GM12878 (cell line): ENCODE data around the gene SLCO2B1. TPM values are rescaled to one million over a fixed set of nuclear protein-coding genes. Genes with fewer than 3 reads are reported as not detected.

ENCODE experiments used
- ATAC-seq: fragments of 200-7000 bp; cut with Tn5 transposase; 3 replicates; pipeline ENCODE4 v1.9.1; 2020; ENCODE audit warnings: mild to moderate bottlenecking, moderate library complexity
- BruUV-seq: library from RNA; stranded (reverse); fragments of 400-500 nt; replicated peaks from 2 replicates; lab custom pipeline; 2021; lab: Mats Ljungman, UMichigan
- CTCF ChIA-PET: fragments of 300-600 bp; sonication (Branson Sonifier 250); formaldehyde crosslinking; extraction: SDS; loops from one replicate; lab custom pipeline; 2021; ENCODE audit warnings: inconsistent platforms; lab: Yijun Ruan, JAX
- POLR2A ChIA-PET: fragments of 350-600 bp; formaldehyde crosslinking; extraction: SDS; loops from one replicate; lab custom pipeline; 2021; ENCODE audit warnings: inconsistent platforms; lab: Charles Lee
- RAD21 ChIA-PET: fragments of 300-600 bp; sonication (Branson Sonifier 250); formaldehyde crosslinking; loops from one replicate; lab custom pipeline; 2023; ENCODE audit warnings: antibody characterized with exemption; ENCODE audit not compliant: unreplicated experiment; lab: Charles Lee
- SMC1A ChIA-PET: fragments of 300-600 bp; sonication (Branson Sonifier 250); formaldehyde crosslinking; loops from one replicate; lab custom pipeline; 2023; ENCODE audit not compliant: unreplicated experiment, uncharacterized antibody; lab: Charles Lee
- DNase-seq: peaks from one replicate; pipeline ENCODE4 v3.0.0-alpha.2; 2011; ENCODE audit warnings: low read depth, low spot score
- FAIRE-seq: peaks from 3 replicates; lab custom pipeline; 2011; peaks lifted over from hg19 to GRCh38; lab: Jason Lieb, UNC
- H2AFZ ChIP-seq: 2 replicates; pipeline ENCODE4 v1.6.0; 2011; ENCODE audit warnings: low read depth, low read length, control low read depth; ENCODE audit not compliant: control insufficient read depth
- H3K27ac ChIP-seq: 2 replicates; pipeline ENCODE4 v1.5.1; 2011; ENCODE audit warnings: control low read depth; ENCODE audit not compliant: control insufficient read depth, insufficient read depth
- H3K27me3 ChIP-seq, 2 experiments: replicated peaks in 1 of 2; 2 replicates each; pipeline versions ENCODE4 v1.6.0 to v1.6.1; 2011; ENCODE audit warnings: low read length in 1 of 2; ENCODE audit not compliant: control insufficient read depth in 2 of 2, insufficient read depth in 2 of 2
- H3K36me3 ChIP-seq, 2 experiments: 2 replicates each; pipeline ENCODE4 v1.5.1; 2011; ENCODE audit warnings: low read length in 1 of 2; ENCODE audit not compliant: control insufficient read depth in 2 of 2, insufficient read depth in 2 of 2
- H3K4me1 ChIP-seq: 2 replicates; pipeline ENCODE4 v1.6.1; 2011; ENCODE audit warnings: mild to moderate bottlenecking, low read length, moderate library complexity, mixed read lengths; ENCODE audit not compliant: control insufficient read depth, insufficient read depth
- H3K4me2 ChIP-seq: 2 replicates; pipeline ENCODE4 v1.6.0; 2011; ENCODE audit warnings: control low read depth; ENCODE audit not compliant: control insufficient read depth, insufficient read depth
- H3K4me3 ChIP-seq: fragments of 200-600 bp; sonication (generic); 2 replicates; pipeline ENCODE4 v1.5.1; 2016
- H3K79me2 ChIP-seq: 2 replicates; pipeline ENCODE4 v1.6.0; 2011; ENCODE audit warnings: low read length; ENCODE audit not compliant: control insufficient read depth, insufficient read depth
- H3K9ac ChIP-seq: 2 replicates; pipeline ENCODE4 v1.8.0; 2011; ENCODE audit warnings: low read length, control low read depth, mixed read lengths; ENCODE audit not compliant: control insufficient read depth, insufficient read depth
- H3K9me3 ChIP-seq: replicated peaks from 3 replicates; pipeline ENCODE4 v1.5.1; 2011; ENCODE audit warnings: mild to moderate bottlenecking, low read length; ENCODE audit not compliant: control insufficient read depth, insufficient read depth
- H4K20me1 ChIP-seq: 2 replicates; pipeline ENCODE4 v1.6.0; 2011; ENCODE audit not compliant: control insufficient read depth, insufficient read depth
- EGR1 ChIP-seq, 2 experiments: IDR thresholded peaks; 1 replicate in 1 of 2; 2 replicates in 1 of 2; pipeline ENCODE4 v1.6.1; 2011 to 2012; ENCODE audit warnings: low read depth in 2 of 2, low read length in 2 of 2, borderline replicate concordance in 1 of 2, mild to moderate bottlenecking in 1 of 2, moderate library complexity in 1 of 2
- GATAD2B ChIP-seq: fragments of 450-650 bp; conservative IDR thresholded peaks from 2 replicates; pipeline ENCODE4 v1.6.1; 2017; ENCODE audit warnings: low read depth, mild to moderate bottlenecking, moderate library complexity
- HDGF ChIP-seq: fragments of 450-650 bp; IDR thresholded peaks from 2 replicates; pipeline ENCODE4 v1.6.1; 2016; ENCODE audit warnings: antibody characterized with exemption
- KAT2A ChIP-seq: conservative IDR thresholded peaks from 2 replicates; pipeline ENCODE4 v1.6.1; 2011; ENCODE audit warnings: low read depth, low read length; ENCODE audit not compliant: control insufficient read depth
- LARP7 ChIP-seq: fragments of 450-650 bp; IDR thresholded peaks from 2 replicates; pipeline ENCODE4 v1.6.1; 2017; ENCODE audit warnings: mild to moderate bottlenecking
- RCOR1 ChIP-seq: conservative IDR thresholded peaks from 2 replicates; pipeline ENCODE4 v1.6.1; 2012; ENCODE audit warnings: low read depth, low read length, improper control_type of control experiment
- SMAD5 ChIP-seq: IDR thresholded peaks from 2 replicates; pipeline ENCODE4 v1.6.1; 2016; ENCODE audit warnings: antibody characterized with exemption, low read depth
- SMC3 ChIP-seq: IDR thresholded peaks from 2 replicates; pipeline ENCODE4 v1.6.1; 2011; ENCODE audit warnings: low read length, improper control_type of control experiment, borderline replicate concordance
- SREBF2 ChIP-seq: IDR thresholded peaks from 2 replicates; pipeline ENCODE4 v1.6.1; 2012; ENCODE audit warnings: mild to moderate bottlenecking, low read length
- TARDBP ChIP-seq: IDR thresholded peaks from 2 replicates; pipeline ENCODE4 v1.6.1; 2016; ENCODE audit warnings: borderline replicate concordance
- TBL1XR1 ChIP-seq: IDR thresholded peaks from 2 replicates; pipeline ENCODE4 v1.6.1; 2012; ENCODE audit warnings: low read depth, low read length, improper control_type of control experiment
- TCF7 ChIP-seq: IDR thresholded peaks from 2 replicates; pipeline ENCODE4 v1.6.1; 2014; ENCODE audit warnings: antibody characterized with exemption, borderline replicate concordance
- YBX1 ChIP-seq: fragments of 450-650 bp; IDR thresholded peaks from 2 replicates; pipeline ENCODE4 v1.6.1; 2016; ENCODE audit warnings: antibody characterized with exemption
- YY1 ChIP-seq: IDR thresholded peaks from 2 replicates; pipeline ENCODE4 v1.6.1; 2011; ENCODE audit warnings: low read depth, mild to moderate bottlenecking, low read length
- ZBTB40 ChIP-seq: fragments of 450-650 bp; IDR thresholded peaks from 2 replicates; pipeline ENCODE4 v1.6.1; 2016; ENCODE audit warnings: mild to moderate bottlenecking, moderate library complexity, borderline replicate concordance
- ZNF217 ChIP-seq: fragments of 450-650 bp; IDR thresholded peaks from 2 replicates; pipeline ENCODE4 v1.6.1; 2017; ENCODE audit warnings: antibody characterized with exemption, mild to moderate bottlenecking
- WGBS: methylation state at CpG from one replicate; pipeline ENCODE4 v1.1.6; 2016; ENCODE audit warnings: low lambda C conversion rate; ENCODE audit not compliant: insufficient replicate concordance, insufficient coverage; ENCODE audit errors: missing lambda C conversion rate; 5-methylcytosine and 5-hydroxymethylcytosine counted together
- in situ Hi-C: fragments of 300-500 bp; cut with MboI; formaldehyde crosslinking; loops from 9 replicates; pipeline ENCODE4 v1.14.3; 2018; ENCODE audit warnings: mixed read lengths
- intact Hi-C: fragments of 100-400 bp; cut with micrococcal nuclease; formaldehyde crosslinking; loops from one replicate; pipeline ENCODE4 v1.14.2; 2022; ENCODE audit not compliant: unreplicated experiment
- polyA plus RNA-seq, 11 experiments: library from polyadenylated mRNA; depleted of rRNA in 4 of 11; unstranded in 6 of 11; stranded (reverse) in 5 of 11; fragments of >200 nt; fragmentation: Nextera tagmentation in 4 of 11; fragmentation: Illumina TruSeq in 1 of 11; extraction: Ambion mirVana in 4 of 11; extraction: Trizol in 1 of 11; gene quantifications; 1 replicate in 1 of 11; 2 replicates in 10 of 11; pipeline versions ENCODE4 v1.2.1 to v1.2.3, GENCODE V29; 2011 to 2016; ENCODE audit warnings: inconsistent platforms in 2 of 11, missing spikeins in 2 of 11, low read depth in 1 of 11
- total RNA-seq, 4 experiments: library from RNA; depleted of rRNA in 3 of 4; stranded (reverse); fragments of >200 nt in 3 of 4; fragmentation: Illumina TruSeq in 1 of 4; extraction: Trizol in 1 of 4; gene quantifications; 2 replicates each; pipeline versions ENCODE4 v1.2.1 to v1.2.3, GENCODE V29; 2013 to 2021
- TF ChIP-seq, protein P1 (sequence below): fragments of 450-650 bp; IDR thresholded peaks from 2 replicates; pipeline ENCODE4 v1.6.1; 2017; ENCODE audit warnings: borderline replicate concordance

Gene SLCO2B1
- total and polyA plus RNA-seq, 10 of the 15 experiments (the other 5 are each of a cell fraction or from before 2014, with no cell fraction given), result 0.05 to 3.5 (median 0.93) TPM; not detected in 2

- SMC1A ChIA-PET, result interaction anchor here (0.8 to 12.0 kb wide), 27 partner anchors 8 to 214 kb away, joined by 3 to 111 read pairs (median 4); partner anchors contain the start of gene SLCO2B1
- Histone ChIP-seq H3K9ac (no peak overlapping the region), H3K27me3 (no peaks in the 10 kb centered on the region), H3K27ac (no peak overlapping the region), H2AFZ (no peak overlapping the region), H3K4me1 (peaks cover 24% of the 10 kb centered on the region), H3K4me3 (no peak overlapping the region), H3K9me3 (no peaks in the 10 kb centered on the region), H3K79me2 (no peaks in the 10 kb centered on the region), H3K36me3 (no peaks in the 10 kb centered on the region), H4K20me1 (no peaks in the 10 kb centered on the region), H3K4me2 (peak overlapping the region; percentile 13)
- no TSS peak for BruUV-seq
- POLR2A ChIA-PET, result interaction anchor here (0.6 to 0.8 kb wide), 2 partner anchors 64 to 95 kb away, joined by 4 to 5 read pairs; no protein-coding TSS in a partner anchor
- CTCF ChIA-PET, result interaction anchor here (0.6 to 11.5 kb wide), 74 partner anchors 8 to 494 kb away, joined by 3 to 232 read pairs (median 4); partner anchors contain the start of genes OR2AT4 and SLCO2B1
- intact Hi-C loops, result loop anchor here (1.0 to 2.0 kb wide), 3 partner anchors 65 to 212 kb away; no protein-coding TSS in a partner anchor
- DNase-seq (peak; percentile 12), FAIRE-seq (no peak), ATAC-seq (peak; percentile 86)
- in situ Hi-C loops, result no loop called here
- RAD21 ChIA-PET, result interaction anchor here (0.8 to 10.0 kb wide), 16 partner anchors 9 to 212 kb away, joined by 3 to 132 read pairs (median 4); partner anchors contain the start of gene TPBGL
- 30% methylated on average over 22 of the region's 22 CpGs for WGBS
- TF ChIP-seq RCOR1 (no peak), TBL1XR1 (no peak), KAT2A (no peak), YBX1 (no peak), ZBTB40 (no peak), SREBF2 (no peak), SMC3 (peak; percentile 83), SMAD5 (no peak), EGR1 (IDR thresholded peaks at IDR 0.05; ENCODE audit: borderline replicate concordance in 1 of 2, low read depth in 2 of 2, low read length in 2 of 2) (no peak), ZNF217 (no peak), LARP7 (0 out of 2 replicates have a peak, but pooled peaks have one; percentile 22), TCF7 (no peak), TARDBP (no peak), YY1 (peak; percentile 68; the same call in 1 of the 2 replicates), GATAD2B (no peak), HDGF (no peak)
- TF ChIP-seq, protein P1, sequence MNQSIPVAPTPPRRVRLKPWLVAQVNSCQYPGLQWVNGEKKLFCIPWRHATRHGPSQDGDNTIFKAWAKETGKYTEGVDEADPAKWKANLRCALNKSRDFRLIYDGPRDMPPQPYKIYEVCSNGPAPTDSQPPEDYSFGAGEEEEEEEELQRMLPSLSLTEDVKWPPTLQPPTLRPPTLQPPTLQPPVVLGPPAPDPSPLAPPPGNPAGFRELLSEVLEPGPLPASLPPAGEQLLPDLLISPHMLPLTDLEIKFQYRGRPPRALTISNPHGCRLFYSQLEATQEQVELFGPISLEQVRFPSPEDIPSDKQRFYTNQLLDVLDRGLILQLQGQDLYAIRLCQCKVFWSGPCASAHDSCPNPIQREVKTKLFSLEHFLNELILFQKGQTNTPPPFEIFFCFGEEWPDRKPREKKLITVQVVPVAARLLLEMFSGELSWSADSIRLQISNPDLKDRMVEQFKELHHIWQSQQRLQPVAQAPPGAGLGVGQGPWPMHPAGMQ, result no peak
Measured at GRCh38 chr11:75140269-75141138, 10.4 kb upstream of the SLCO2B1 start.
